HepG2 (cell line): ENCODE measurements around the gene C1orf115. TPM values are rescaled to one million over a fixed set of nuclear protein-coding genes. Genes with fewer than 3 reads are reported as not detected.
A peak's percentile ranks its signal among the peaks of the same experiment; 100 is the strongest.

ENCODE experiments used
- BATF2 ChIP-seq: sonication (generic); formaldehyde crosslinking; IDR thresholded peaks from 2 replicates; pipeline ENCODE4 v1.8.0; 2022; ENCODE audit warnings: mild to moderate bottlenecking, missing genetic modification reagents, moderate library complexity
- GATAD2A ChIP-seq: IDR thresholded peaks from 2 replicates; pipeline ENCODE4 v1.6.1; 2016
- HMGXB3 ChIP-seq: sonication (generic); formaldehyde crosslinking; IDR thresholded peaks from 2 replicates; pipeline ENCODE4 v1.4.0; 2020; ENCODE audit warnings: missing genetic modification reagents, borderline replicate concordance
- HMGXB4 ChIP-seq, 2 experiments: sonication (generic) in 1 of 2; formaldehyde crosslinking in 1 of 2; IDR thresholded peaks; 2 replicates each; pipeline versions ENCODE4 v1.4.0 to v1.6.1; 2018 to 2020; ENCODE audit warnings: missing genetic modification reagents in 2 of 2, borderline replicate concordance in 1 of 2, low read depth in 1 of 2, mild to moderate bottlenecking in 1 of 2, missing biosample characterization in 1 of 2
- MIER2 ChIP-seq: IDR thresholded peaks from 2 replicates; pipeline ENCODE4 v1.6.1; 2016; ENCODE audit warnings: missing biosample characterization, missing genetic modification reagents
- MYPOP ChIP-seq: sonication (generic); formaldehyde crosslinking; IDR thresholded peaks from 2 replicates; pipeline ENCODE4 v1.8.1; 2023; ENCODE audit warnings: mild to moderate bottlenecking, moderate library complexity, missing genetic modification reagents
- NR2C2 ChIP-seq: sonication (generic); formaldehyde crosslinking; IDR thresholded peaks from 2 replicates; pipeline ENCODE4 v1.4.0; 2020; ENCODE audit warnings: missing genetic modification reagents, mild to moderate bottlenecking, moderate library complexity, borderline replicate concordance
- PHF20 ChIP-seq: sonication (generic); formaldehyde crosslinking; IDR thresholded peaks from 2 replicates; pipeline ENCODE4 v1.5.0; 2020; ENCODE audit warnings: mild to moderate bottlenecking, missing genetic modification reagents
- STAT5B ChIP-seq: sonication (generic); formaldehyde crosslinking; IDR thresholded peaks from 2 replicates; pipeline ENCODE4 v1.4.0; 2020; ENCODE audit warnings: missing genetic modification reagents
- TFDP2 ChIP-seq: sonication (generic); formaldehyde crosslinking; IDR thresholded peaks from 2 replicates; pipeline ENCODE4 v1.4.0; 2020; ENCODE audit warnings: missing genetic modification reagents
- THAP8 ChIP-seq: sonication (generic); formaldehyde crosslinking; IDR thresholded peaks from 2 replicates; pipeline ENCODE4 v1.5.1; 2020; ENCODE audit warnings: missing genetic modification reagents, mild to moderate bottlenecking, borderline replicate concordance
- TMF1 ChIP-seq: sonication (generic); formaldehyde crosslinking; IDR thresholded peaks from 2 replicates; pipeline ENCODE4 v1.8.1; 2022; ENCODE audit warnings: low read depth, missing genetic modification reagents
- ZFP90 ChIP-seq: sonication (generic); formaldehyde crosslinking; IDR thresholded peaks from 2 replicates; pipeline ENCODE4 v1.8.0; 2022; ENCODE audit warnings: missing genetic modification reagents, mild to moderate bottlenecking, inconsistent platforms, borderline replicate concordance
- ZNF20 ChIP-seq: sonication (generic); formaldehyde crosslinking; IDR thresholded peaks from 2 replicates; pipeline ENCODE4 v1.4.0; 2020; ENCODE audit warnings: mild to moderate bottlenecking, moderate library complexity, missing genetic modification reagents
- ZNF451 ChIP-seq: sonication (generic); formaldehyde crosslinking; IDR thresholded peaks from 2 replicates; pipeline ENCODE4 v1.5.0; 2020; ENCODE audit warnings: mild to moderate bottlenecking, missing genetic modification reagents
- ZNF564 ChIP-seq: sonication (generic); formaldehyde crosslinking; IDR thresholded peaks from 2 replicates; pipeline ENCODE4 v1.8.1; 2023; ENCODE audit warnings: mild to moderate bottlenecking, missing genetic modification reagents
- ZNF703 ChIP-seq: sonication (generic); formaldehyde crosslinking; IDR thresholded peaks from 2 replicates; pipeline ENCODE4 v1.5.1; 2020; ENCODE audit warnings: missing genetic modification reagents, mild to moderate bottlenecking, moderate library complexity, borderline replicate concordance
- ZNF784 ChIP-seq: sonication (generic); formaldehyde crosslinking; IDR thresholded peaks from 2 replicates; pipeline ENCODE4 v1.5.1; 2020; ENCODE audit warnings: missing genetic modification reagents, mild to moderate bottlenecking, borderline replicate concordance
- ZSCAN29 ChIP-seq: sonication (generic); formaldehyde crosslinking; conservative IDR thresholded peaks from 2 replicates; pipeline ENCODE4 v1.4.0; 2020; ENCODE audit warnings: mild to moderate bottlenecking, missing genetic modification reagents
- polyA plus RNA-seq, 8 experiments: library from polyadenylated mRNA; depleted of rRNA in 3 of 8; stranded (reverse) in 7 of 8; unstranded in 1 of 8; fragments of >200 nt; fragmentation: Illumina TruSeq in 4 of 8; extraction: Trizol in 4 of 8; gene quantifications; 2 replicates each; pipeline versions ENCODE4 v1.2.1 to v1.2.3, GENCODE V29; 2011 to 2016; ENCODE audit warnings: low read depth in 4 of 8, missing spikeins in 1 of 8, mixed read lengths in 1 of 8; ENCODE audit not compliant: insufficient read depth in 1 of 8
- total RNA-seq, 5 experiments: library from RNA; depleted of rRNA; stranded (reverse); fragments of >200 nt; fragmentation: Illumina TruSeq; extraction: Trizol; gene quantifications; 2 replicates each; pipeline ENCODE4 v1.2.3, GENCODE V29; 2016; ENCODE audit warnings: low read depth in 1 of 5

The C1orf115 gene
- total and polyA plus RNA-seq, 2 of the 13 experiments (the other 11 are each of a cell fraction or from before 2014, with no cell fraction given): 25.2 to 85.9 TPM

GRCh38 chr1:220698607-220699016 lies 8.4 kb downstream of the C1orf115 start (continued):
- TF ChIP-seq HMGXB4 (CRISPR knock-in tag; IDR thresholded peaks at IDR 0.05; ENCODE audit: borderline replicate concordance in 1 of 2, low read depth in 1 of 2): no peak
- TF ChIP-seq PHF20 (CRISPR knock-in tag): no peak
- TF ChIP-seq GATAD2A: peak; percentile 83
- no peak for TF ChIP-seq ZNF703 (CRISPR knock-in tag)
- TF ChIP-seq NR2C2: peak; percentile 60; the same call in 1 of the 2 replicates
- no peak for TF ChIP-seq MYPOP (CRISPR knock-in tag)
- TF ChIP-seq ZNF784 (CRISPR knock-in tag): no peak
- TF ChIP-seq ZSCAN29 (CRISPR knock-in tag): no peak
- TF ChIP-seq TMF1: no peak
- TF ChIP-seq ZNF20 (CRISPR knock-in tag): no peak
- TF ChIP-seq ZNF564 (CRISPR knock-in tag): no peak
- TF ChIP-seq THAP8 (CRISPR knock-in tag): no peak
- no peak for TF ChIP-seq BATF2 (CRISPR knock-in tag)
- no peak for TF ChIP-seq HMGXB3 (CRISPR knock-in tag)
- no peak for TF ChIP-seq ZNF451 (CRISPR knock-in tag)
- no peak for TF ChIP-seq ZFP90 (CRISPR knock-in tag)
- no peak for TF ChIP-seq TFDP2 (CRISPR knock-in tag)
- TF ChIP-seq MIER2 (CRISPR knock-in tag): no peak
- TF ChIP-seq STAT5B: no peak
